ENCODE data around the gene CSTB. TPM values are rescaled to one million over a fixed set of nuclear protein-coding genes. Genes with fewer than 3 reads are reported as not detected.

The CSTB gene
- total and polyA plus RNA-seq, 2 of the 8 experiments (the other 6 are each of a cell fraction or from before 2014, with no cell fraction given), result 53.8 to 64.1 TPM

- TF ChIP-seq CTCF (IDR thresholded peaks at IDR 0.05; ENCODE audit: control extremely low read depth in 1 of 3, insufficient read depth in 1 of 3, low read depth in 1 of 3, low read length in 3 of 3) (peak in 1 of 3 experiments; percentile 15; a peak in 1 of 4 replicates), ATF3 (IDR thresholded peaks at IDR 0.05; ENCODE audit: insufficient read depth, low read depth, low read length) (no peak), ASH2L (IDR thresholded peaks at IDR 0.05; ENCODE audit: low read length) (peak; percentile 73), HDAC2 (IDR thresholded peaks at IDR 0.05; ENCODE audit: borderline replicate concordance in 1 of 2, low read depth in 2 of 2, low read length in 2 of 2) (0 out of 4 replicates have a peak, but pooled peaks of 1 of the 2 experiments have one; percentile 64), JUND (IDR thresholded peaks at IDR 0.05; ENCODE audit: low read length) (no peak; the same call in 1 of the 2 replicates), TEAD4 (IDR thresholded peaks at IDR 0.05; ENCODE audit: low read depth, low read length) (peak; percentile 46; the same call in 1 of the 2 replicates), GABPA (IDR thresholded peaks at IDR 0.05; ENCODE audit: borderline replicate concordance, insufficient read depth, low read length) (peak; percentile 97), RFX5 (IDR thresholded peaks at IDR 0.05; ENCODE audit: borderline replicate concordance, low read depth, low read length) (no peak), SIN3A (conservative IDR thresholded peaks at IDR 0.05 in 1 of 2, IDR thresholded peaks at IDR 0.05 in 1 of 2; ENCODE audit: low read depth in 1 of 2, low read length in 2 of 2) (peak in 1 of 2 experiments; percentile 65; a peak in 1 of 4 replicates), TCF12 (IDR thresholded peaks at IDR 0.05; ENCODE audit: low read depth, low read length) (no peak), BACH1 (IDR thresholded peaks at IDR 0.05; ENCODE audit: low read length) (no peak), SAP30 (IDR thresholded peaks at IDR 0.05; ENCODE audit: insufficient read depth, insufficient replicate concordance, low read length) (no peak), MAX (IDR thresholded peaks at IDR 0.05) (peak; percentile 86), RAD21 (IDR thresholded peaks at IDR 0.05 in 1 of 2, conservative IDR thresholded peaks at IDR 0.05 in 1 of 2; ENCODE audit: low read depth in 2 of 2, low read length in 2 of 2) (0 out of 4 replicates have a peak, but pooled peaks of 1 of the 2 experiments have one; percentile 14), SIX5 (IDR thresholded peaks at IDR 0.05; ENCODE audit: low read depth, low read length) (no peak)
- TF ChIP-seq, protein P1, sequence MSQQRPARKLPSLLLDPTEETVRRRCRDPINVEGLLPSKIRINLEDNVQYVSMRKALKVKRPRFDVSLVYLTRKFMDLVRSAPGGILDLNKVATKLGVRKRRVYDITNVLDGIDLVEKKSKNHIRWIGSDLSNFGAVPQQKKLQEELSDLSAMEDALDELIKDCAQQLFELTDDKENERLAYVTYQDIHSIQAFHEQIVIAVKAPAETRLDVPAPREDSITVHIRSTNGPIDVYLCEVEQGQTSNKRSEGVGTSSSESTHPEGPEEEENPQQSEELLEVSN (IDR thresholded peaks at IDR 0.05), result 0 out of 2 replicates have a peak, but pooled peaks have one; percentile 39
These were observed 47.4 kb downstream of the CSTB start (continued) for GRCh38 chr21:43728467-43729390.
